CD14-positive monocyte (primary cell): ENCODE data around the gene SLC9A9. TPM values are rescaled to one million over a fixed set of nuclear protein-coding genes. Genes with fewer than 3 reads are reported as not detected.

Experiments used
- DNase-seq, 3 donors: peaks; one replicate each; pipeline ENCODE4 v3.0.0-alpha.2; 2011 to 2022
- H2AFZ ChIP-seq: 2 replicates; pipeline ENCODE4 v1.6.0; 2012; ENCODE audit warnings: mild to moderate bottlenecking, low read depth, low read length, inconsistent platforms; ENCODE audit not compliant: insufficient read depth, poor library complexity, severe bottlenecking
- H3K27ac ChIP-seq, 2 donors: 1 replicate in 1 of 2; 2 replicates in 1 of 2; pipeline ENCODE4 v1.5.1; 2012 to 2013; ENCODE audit warnings: low read length in 2 of 2, control low read depth in 1 of 2, inconsistent platforms in 1 of 2, low read depth in 1 of 2, mild to moderate bottlenecking in 1 of 2
- H3K27me3 ChIP-seq, 2 donors: one replicate each; pipeline versions ENCODE4 v1.6.0 to v1.6.1; 2011 to 2013; ENCODE audit warnings: low read length in 2 of 2; ENCODE audit not compliant: control insufficient read depth in 2 of 2, insufficient read depth in 2 of 2
- H3K36me3 ChIP-seq, 2 donors: replicated peaks in 1 of 2; 1 replicate in 1 of 2; 2 replicates in 1 of 2; pipeline versions ENCODE4 v1.5.1 to v1.6.1; 2012 to 2013; ENCODE audit warnings: low read length in 2 of 2, control low read depth in 1 of 2, inconsistent platforms in 1 of 2, mild to moderate bottlenecking in 1 of 2; ENCODE audit not compliant: insufficient read depth in 2 of 2, control insufficient read depth in 1 of 2
- H3K4me1 ChIP-seq, 2 donors: 1 replicate in 1 of 2; 2 replicates in 1 of 2; pipeline versions ENCODE4 v1.5.1 to v1.6.1; 2012 to 2013; ENCODE audit warnings: low read length in 2 of 2, control low read depth in 1 of 2, inconsistent platforms in 1 of 2, mild to moderate bottlenecking in 1 of 2, moderate library complexity in 1 of 2; ENCODE audit not compliant: insufficient read depth in 2 of 2, control insufficient read depth in 1 of 2
- H3K4me2 ChIP-seq: replicated peaks from 2 replicates; pipeline ENCODE3; 2012; ENCODE audit warnings: low read length, moderate library complexity, mild to moderate bottlenecking; ENCODE audit not compliant: poor library complexity, severe bottlenecking; ENCODE audit errors: extremely low read depth
- H3K4me3 ChIP-seq, 3 experiments: fragments of 200-600 bp in 1 of 3; sonication (generic) in 1 of 3; replicated peaks in 1 of 3; 1 replicate in 2 of 3; 2 replicates in 1 of 3; pipeline ENCODE4 v1.5.1; 2011 to 2013; ENCODE audit warnings: low read length in 3 of 3, mild to moderate bottlenecking in 3 of 3, control low read depth in 2 of 3, low read depth in 2 of 3, inconsistent platforms in 1 of 3, moderate library complexity in 1 of 3
- H3K79me2 ChIP-seq: 2 replicates; pipeline ENCODE4 v1.6.0; 2012; ENCODE audit warnings: mild to moderate bottlenecking, control low read depth, inconsistent platforms, low read length, moderate library complexity; ENCODE audit not compliant: insufficient read depth
- H3K9ac ChIP-seq: 2 replicates; pipeline ENCODE4 v1.6.0; 2017; ENCODE audit warnings: low read length, mild to moderate bottlenecking; ENCODE audit not compliant: insufficient read depth, poor library complexity, severe bottlenecking
- H3K9me3 ChIP-seq, 2 donors: replicated peaks in 1 of 2; 1 replicate in 1 of 2; 2 replicates in 1 of 2; pipeline versions ENCODE4 v1.5.1 to v1.6.1; 2012 to 2013; ENCODE audit warnings: low read length in 2 of 2, control low read depth in 1 of 2; ENCODE audit not compliant: control insufficient read depth in 1 of 2, insufficient read depth in 1 of 2
- H4K20me1 ChIP-seq: 2 replicates; pipeline ENCODE4 v1.6.0; 2012; ENCODE audit warnings: mild to moderate bottlenecking, low read length, control low read depth, moderate library complexity; ENCODE audit not compliant: insufficient read depth
- H3K27ac Mint-ChIP-seq, 7 donors: one replicate each; pipeline ENCODE4 v1.8.0; 2020; ENCODE audit warnings: mild to moderate bottlenecking in 7 of 7, mixed read lengths in 7 of 7, moderate library complexity in 6 of 7, inconsistent platforms in 2 of 7
- H3K27me3 Mint-ChIP-seq, 3 donors: one replicate each; pipeline ENCODE4 v1.8.0; 2021 to 2022; ENCODE audit warnings: low read depth in 3 of 3, mild to moderate bottlenecking in 3 of 3, mixed read lengths in 3 of 3, moderate library complexity in 3 of 3, inconsistent platforms in 1 of 3
- H3K36me3 Mint-ChIP-seq, 2 donors: one replicate each; pipeline ENCODE4 v1.8.0; 2020; ENCODE audit warnings: mixed read lengths in 2 of 2, inconsistent platforms in 1 of 2, mild to moderate bottlenecking in 1 of 2
- H3K4me1 Mint-ChIP-seq: one replicate; pipeline ENCODE4 v1.8.0; 2020; ENCODE audit warnings: mild to moderate bottlenecking, mixed read lengths
- H3K4me3 Mint-ChIP-seq, 2 donors: one replicate each; pipeline ENCODE4 v1.8.0; 2020; ENCODE audit warnings: mild to moderate bottlenecking in 2 of 2, mixed read lengths in 2 of 2, moderate library complexity in 1 of 2
- H3K9me3 Mint-ChIP-seq, 7 donors: one replicate each; pipeline ENCODE4 v1.8.0; 2020 to 2022; ENCODE audit warnings: mixed read lengths in 7 of 7, mild to moderate bottlenecking in 6 of 7, moderate library complexity in 6 of 7, inconsistent platforms in 2 of 7
- WGBS: methylation state at CpG from one replicate; pipeline ENCODE4 v1.1.5; 2013; ENCODE audit warnings: missing lambda C conversion rate; ENCODE audit not compliant: insufficient coverage; 5-methylcytosine and 5-hydroxymethylcytosine counted together
- intact Hi-C, 2 donors: fragments of 100-400 bp; cut with micrococcal nuclease; formaldehyde crosslinking; loops; one replicate each; pipeline versions ENCODE4 v1.15.0 to v1.15.1; 2023
- polyA plus RNA-seq, 3 donors: library from polyadenylated mRNA; depleted of rRNA in 1 of 3; unstranded in 2 of 3; stranded (reverse) in 1 of 3; fragments of 300-500 nt in 2 of 3; fragments of >200 nt in 1 of 3; fragmentation: Illumina TruSeq in 2 of 3; gene quantifications; 1 replicate in 2 of 3; 2 replicates in 1 of 3; pipeline ENCODE4 v1.2.3, GENCODE V29; 2012 to 2021
- TF ChIP-seq, protein P1 (sequence below): fragments of 200-600 bp; IDR thresholded peaks from one replicate; pipeline ENCODE4 v1.8.0; 2022; ENCODE audit warnings: antibody characterized with exemption, mild to moderate bottlenecking

The SLC9A9 gene
- polyA plus RNA-seq, 3 donors: 14.1 to 32.8 (median 27.0) TPM

DNA sequence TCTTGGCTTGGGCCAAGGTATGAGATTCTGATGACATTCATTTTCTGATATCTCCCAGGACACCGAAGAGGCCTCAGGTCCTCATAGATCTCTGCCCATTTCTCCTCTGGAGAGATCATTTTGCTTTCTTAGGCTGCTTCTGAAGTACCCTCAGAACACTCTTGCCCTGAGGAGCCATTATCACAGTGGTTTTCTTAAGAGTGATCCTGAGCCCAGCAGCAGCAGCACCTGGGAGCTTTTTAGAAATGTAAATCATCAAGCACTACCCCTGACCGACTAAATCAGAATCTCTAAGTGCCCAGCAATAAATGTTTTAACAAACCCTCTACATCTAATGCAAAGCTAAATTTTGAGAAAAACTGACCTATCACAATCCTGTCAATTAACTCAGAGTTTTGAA is 40.6 kb upstream of the SLC9A9 start:
- Histone ChIP-seq H3K36me3 (no peaks in the 10 kb centered on the region), H3K4me1 (no peaks in the 10 kb centered on the region), H3K9me3 (no peaks in the 10 kb centered on the region), H3K27me3 (no peaks in the 10 kb centered on the region), H4K20me1 (no peaks in the 10 kb centered on the region), H2AFZ (no peak overlapping the region), H3K27ac (no peak overlapping the region), H3K79me2 (no peaks in the 10 kb centered on the region), H3K4me3 (no peak overlapping the region), H3K9ac (no peak overlapping the region), H3K4me2 (no peak overlapping the region)
- intact Hi-C loops: no loop called here
- TF ChIP-seq, protein P1, sequence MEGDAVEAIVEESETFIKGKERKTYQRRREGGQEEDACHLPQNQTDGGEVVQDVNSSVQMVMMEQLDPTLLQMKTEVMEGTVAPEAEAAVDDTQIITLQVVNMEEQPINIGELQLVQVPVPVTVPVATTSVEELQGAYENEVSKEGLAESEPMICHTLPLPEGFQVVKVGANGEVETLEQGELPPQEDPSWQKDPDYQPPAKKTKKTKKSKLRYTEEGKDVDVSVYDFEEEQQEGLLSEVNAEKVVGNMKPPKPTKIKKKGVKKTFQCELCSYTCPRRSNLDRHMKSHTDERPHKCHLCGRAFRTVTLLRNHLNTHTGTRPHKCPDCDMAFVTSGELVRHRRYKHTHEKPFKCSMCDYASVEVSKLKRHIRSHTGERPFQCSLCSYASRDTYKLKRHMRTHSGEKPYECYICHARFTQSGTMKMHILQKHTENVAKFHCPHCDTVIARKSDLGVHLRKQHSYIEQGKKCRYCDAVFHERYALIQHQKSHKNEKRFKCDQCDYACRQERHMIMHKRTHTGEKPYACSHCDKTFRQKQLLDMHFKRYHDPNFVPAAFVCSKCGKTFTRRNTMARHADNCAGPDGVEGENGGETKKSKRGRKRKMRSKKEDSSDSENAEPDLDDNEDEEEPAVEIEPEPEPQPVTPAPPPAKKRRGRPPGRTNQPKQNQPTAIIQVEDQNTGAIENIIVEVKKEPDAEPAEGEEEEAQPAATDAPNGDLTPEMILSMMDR: no peak
- Mint-ChIP-seq H3K9me3 (no peaks in the 10 kb centered on the region), H3K4me1 (peaks cover 2% of the 10 kb centered on the region), H3K27me3 (peaks cover 0 to 10% (median 3%) of the 10 kb centered on the region in 3 donors), H3K4me3 (no peak overlapping the region), H3K27ac (no peak overlapping the region), H3K36me3 (no peaks in the 10 kb centered on the region)
- 90% methylated on average over 1 of the region's 2 CpGs for WGBS
- DNase-seq: no peak

DNA sequence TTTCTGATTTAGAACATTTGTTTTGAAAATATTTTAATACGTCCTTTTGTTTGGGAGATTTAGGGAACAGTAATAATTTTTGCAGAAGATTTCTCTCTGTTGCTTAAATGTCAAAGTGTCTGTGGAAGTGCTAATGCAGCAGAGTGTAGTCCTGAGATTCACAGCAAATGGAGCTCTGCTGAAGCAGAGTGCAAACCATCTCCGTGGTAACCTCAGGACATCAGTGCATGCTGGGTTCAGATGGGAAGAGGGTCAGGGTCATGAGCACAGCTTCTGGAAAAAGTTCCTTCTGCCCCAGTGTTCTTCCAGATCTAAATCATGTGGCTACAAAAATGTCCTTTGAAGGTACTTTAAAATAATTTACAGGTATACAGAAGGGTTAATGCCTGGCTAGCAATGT is 39.9 kb upstream of the SLC9A9 start:
- H3K9ac ChIP-seq: no peak overlapping the region
- 100% methylated on average over 2 of the region's 2 CpGs for WGBS

More for the DNA sequence above, 39.9 kb upstream of the SLC9A9 start:
- intact Hi-C loops: no loop called here
- H3K27ac ChIP-seq: no peak overlapping the region
- no peaks in the 10 kb centered on the region for H3K4me1 ChIP-seq
- Mint-ChIP-seq H3K27me3 (peaks cover 0 to 10% (median 3%) of the 10 kb centered on the region in 3 donors), H3K4me3 (no peak overlapping the region), H3K36me3 (no peaks in the 10 kb centered on the region), H3K9me3 (no peaks in the 10 kb centered on the region), H3K27ac (no peak overlapping the region), H3K4me1 (peaks cover 2% of the 10 kb centered on the region)
- no peak overlapping the region for H3K4me3 ChIP-seq
- H3K27me3 ChIP-seq: no peaks in the 10 kb centered on the region
- H2AFZ ChIP-seq: no peak overlapping the region
- no peaks in the 10 kb centered on the region for H4K20me1 ChIP-seq
- TF ChIP-seq, protein P1: no peak
- no peak overlapping the region for H3K4me2 ChIP-seq
- H3K79me2 ChIP-seq: no peaks in the 10 kb centered on the region
- H3K9me3 ChIP-seq: no peaks in the 10 kb centered on the region
- no peaks in the 10 kb centered on the region for H3K36me3 ChIP-seq
- no peak for DNase-seq
